GM12873 (cell line): Measurements from ENCODE around the gene TBC1D7.

ENCODE experiments used
- TF ChIP-seq, protein P1 (sequence below): IDR thresholded peaks from 2 replicates; pipeline ENCODE4 v1.5.1; 2012; ENCODE audit warnings: low read depth, mild to moderate bottlenecking, moderate library complexity, low read length, control low read depth; ENCODE audit not compliant: insufficient read depth; ENCODE audit errors: missing control alignments

Gene TBC1D7

DNA sequence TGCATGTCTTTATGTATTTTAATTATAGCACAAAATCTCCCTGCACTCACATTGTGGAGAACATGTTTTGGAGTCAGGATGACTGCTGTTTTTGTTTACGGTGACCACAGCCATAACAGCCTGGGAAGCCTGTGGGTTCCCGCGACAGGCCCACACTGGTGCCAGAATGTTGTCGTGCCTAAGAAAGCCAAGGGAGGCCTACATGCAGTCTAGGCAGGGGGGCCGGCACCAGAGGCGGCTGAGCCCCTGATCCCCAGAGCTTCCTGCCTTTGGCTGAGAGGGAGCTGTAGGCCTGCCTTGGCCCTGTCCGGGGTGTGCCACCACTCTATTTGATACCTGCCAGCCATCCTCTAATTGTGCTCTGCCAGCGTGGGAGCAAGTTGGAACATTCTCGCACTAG is 46.7 kb downstream of the TBC1D7 start:
- TF ChIP-seq, protein P1, sequence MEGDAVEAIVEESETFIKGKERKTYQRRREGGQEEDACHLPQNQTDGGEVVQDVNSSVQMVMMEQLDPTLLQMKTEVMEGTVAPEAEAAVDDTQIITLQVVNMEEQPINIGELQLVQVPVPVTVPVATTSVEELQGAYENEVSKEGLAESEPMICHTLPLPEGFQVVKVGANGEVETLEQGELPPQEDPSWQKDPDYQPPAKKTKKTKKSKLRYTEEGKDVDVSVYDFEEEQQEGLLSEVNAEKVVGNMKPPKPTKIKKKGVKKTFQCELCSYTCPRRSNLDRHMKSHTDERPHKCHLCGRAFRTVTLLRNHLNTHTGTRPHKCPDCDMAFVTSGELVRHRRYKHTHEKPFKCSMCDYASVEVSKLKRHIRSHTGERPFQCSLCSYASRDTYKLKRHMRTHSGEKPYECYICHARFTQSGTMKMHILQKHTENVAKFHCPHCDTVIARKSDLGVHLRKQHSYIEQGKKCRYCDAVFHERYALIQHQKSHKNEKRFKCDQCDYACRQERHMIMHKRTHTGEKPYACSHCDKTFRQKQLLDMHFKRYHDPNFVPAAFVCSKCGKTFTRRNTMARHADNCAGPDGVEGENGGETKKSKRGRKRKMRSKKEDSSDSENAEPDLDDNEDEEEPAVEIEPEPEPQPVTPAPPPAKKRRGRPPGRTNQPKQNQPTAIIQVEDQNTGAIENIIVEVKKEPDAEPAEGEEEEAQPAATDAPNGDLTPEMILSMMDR, result no peak

DNA sequence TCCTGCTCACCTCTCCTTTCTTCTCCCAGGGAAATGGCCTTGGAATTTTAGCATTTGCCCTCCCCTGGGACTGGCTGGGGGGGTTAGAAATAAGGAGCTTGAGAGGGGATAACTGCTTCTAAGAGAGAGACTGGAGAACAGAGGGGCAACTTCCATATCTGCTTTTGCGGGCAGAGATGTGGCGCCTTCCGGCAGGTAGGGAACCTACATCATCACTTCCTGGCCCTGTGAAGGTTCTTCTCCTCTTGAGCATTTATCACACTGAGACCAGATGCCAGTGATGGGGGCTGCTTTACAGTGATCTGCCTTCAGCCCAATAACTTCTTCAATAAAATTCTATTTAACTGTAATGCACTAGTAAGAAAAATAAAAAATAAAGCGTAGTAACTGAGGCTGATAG is 48.1 kb downstream of the TBC1D7 start:
- TF ChIP-seq, protein P1, result no peak

DNA sequence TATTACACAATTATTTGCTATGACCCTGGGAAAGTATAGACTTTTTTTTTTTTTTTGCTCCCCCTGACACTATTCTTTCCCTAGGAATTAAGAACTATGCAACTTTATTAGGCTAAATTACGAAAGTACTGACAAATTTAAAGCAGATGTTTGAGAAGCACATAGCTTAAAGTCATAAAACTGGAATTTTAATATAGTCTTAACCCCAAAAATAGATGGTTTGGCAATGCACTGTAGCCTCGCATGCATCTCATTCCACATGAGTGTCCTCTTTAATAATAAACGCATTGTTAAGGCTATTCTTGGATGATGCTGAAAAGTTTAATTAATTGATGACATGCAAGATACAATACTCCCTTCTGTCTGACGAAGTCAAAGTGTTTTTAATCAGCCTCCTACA is 49.3 kb downstream of the TBC1D7 start:
- TF ChIP-seq, protein P1, result no peak

DNA sequence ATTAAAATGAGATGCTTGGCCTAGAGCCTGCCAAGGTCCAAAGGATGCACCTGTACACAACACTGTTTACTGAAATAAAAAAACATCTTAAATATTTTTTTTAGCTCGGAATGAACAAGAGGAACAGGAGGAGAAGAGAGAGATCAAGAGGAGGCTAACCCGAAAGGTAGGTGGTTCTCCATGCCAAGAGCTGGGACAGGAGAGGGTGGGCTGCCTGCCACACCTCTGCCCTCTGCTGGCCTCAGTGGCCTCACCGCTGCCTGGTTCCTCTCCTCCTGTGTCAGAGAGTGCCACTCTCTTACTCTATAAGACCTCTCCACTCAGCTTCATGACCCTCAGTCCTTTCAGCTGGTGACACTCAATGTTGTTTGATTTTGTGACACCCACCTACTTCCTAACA is 50.2 kb downstream of the TBC1D7 start:
- TF ChIP-seq, protein P1, result peak; percentile 60

DNA sequence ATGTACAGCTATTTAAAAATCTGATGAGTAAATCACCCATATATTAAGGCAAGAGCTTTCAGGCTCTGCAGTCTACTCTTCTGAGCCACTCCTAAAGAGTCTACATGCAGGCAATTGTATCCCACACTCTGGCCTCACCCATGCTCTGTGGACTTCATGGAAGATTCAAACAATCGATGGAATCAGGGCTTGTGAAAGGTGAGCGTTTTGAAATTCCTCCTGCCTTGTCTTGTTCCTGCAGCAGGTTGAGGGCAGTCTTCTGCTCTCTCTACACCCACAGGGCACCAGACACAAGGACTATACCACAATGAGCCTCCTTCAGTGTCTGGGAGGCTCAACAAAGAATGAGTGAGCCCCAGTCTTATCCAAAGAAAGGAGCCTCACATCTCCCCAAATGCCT is 51.1 kb downstream of the TBC1D7 start:
- TF ChIP-seq, protein P1, result no peak

DNA sequence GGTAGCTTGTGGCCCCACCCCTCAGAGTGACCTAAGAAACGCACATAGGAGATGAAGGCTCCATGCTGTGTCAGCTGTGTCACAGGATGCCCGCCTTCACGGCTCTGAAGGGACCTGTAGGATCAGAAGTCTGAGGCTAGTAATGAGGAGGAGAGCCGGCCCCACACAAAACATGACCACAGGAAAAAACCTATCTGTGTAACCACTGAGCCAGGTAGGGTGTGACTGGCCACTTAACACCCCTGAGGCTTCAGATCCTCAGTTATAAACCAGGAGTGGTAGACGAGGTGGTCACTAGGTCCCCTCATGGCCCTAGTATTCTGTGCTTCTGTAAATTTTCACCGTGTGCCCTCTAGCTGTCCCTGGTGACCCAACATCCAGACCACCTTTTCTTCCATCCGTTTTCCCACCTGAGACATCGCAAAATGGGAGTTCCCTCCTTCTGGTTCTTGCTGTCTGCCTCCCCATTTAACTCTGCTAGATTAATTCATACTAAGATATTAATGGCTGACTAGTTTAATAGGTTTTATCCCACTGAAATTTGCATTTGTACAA is 52.8 kb downstream of the TBC1D7 start:
- TF ChIP-seq, protein P1, result no peak

DNA sequence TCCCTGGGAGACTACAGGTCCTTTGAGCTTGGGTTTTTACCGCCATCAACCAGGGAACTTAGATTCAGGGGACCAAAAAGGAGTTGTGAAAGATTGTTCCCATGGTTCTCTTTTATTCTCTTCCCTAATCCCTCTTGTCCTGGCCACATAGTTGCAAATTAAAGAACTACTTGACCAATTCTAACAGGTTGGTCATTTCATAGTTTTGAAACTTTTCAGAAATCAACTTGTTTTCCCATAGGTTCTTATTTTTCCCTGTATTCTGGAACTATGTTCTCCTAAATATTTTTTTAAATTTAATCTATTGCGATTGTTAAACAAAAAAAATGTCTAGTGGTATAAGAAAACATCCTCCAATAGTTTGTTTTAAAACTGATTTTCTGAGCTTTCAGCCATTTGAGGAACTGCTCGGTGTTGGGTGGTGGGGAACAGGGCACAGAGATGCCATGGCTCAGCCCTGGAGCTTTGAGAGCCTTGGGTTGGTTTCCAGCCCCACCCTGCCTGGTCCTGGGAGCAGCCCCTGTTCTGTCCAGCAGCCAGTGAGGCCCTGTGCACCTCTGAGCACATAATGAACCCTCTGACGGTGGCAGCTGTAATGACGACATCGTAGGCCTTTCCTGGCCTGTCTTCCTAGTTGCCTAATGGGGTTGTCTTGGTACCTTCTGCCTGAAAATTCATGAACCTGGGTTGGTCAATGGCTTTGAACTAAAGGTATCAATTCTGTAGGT is 53.5 kb downstream of the TBC1D7 start:
- TF ChIP-seq, protein P1, result no peak
